GM18505 (cell line): ENCODE measurements around the gene HTRA2.

Experiments
- ATAC-seq: cut with Tn5 transposase; IDR thresholded peaks from one replicate; pipeline ENCODE4 v1.9.1; 2021; ENCODE audit not compliant: unreplicated experiment
- POLR2A ChIP-seq: IDR thresholded peaks from 4 replicates; pipeline ENCODE4 v1.6.1; 2011; ENCODE audit warnings: borderline replicate concordance; ENCODE audit not compliant: insufficient read depth, insufficient read length; ENCODE audit errors: extremely low read depth

The HTRA2 gene

DNA sequence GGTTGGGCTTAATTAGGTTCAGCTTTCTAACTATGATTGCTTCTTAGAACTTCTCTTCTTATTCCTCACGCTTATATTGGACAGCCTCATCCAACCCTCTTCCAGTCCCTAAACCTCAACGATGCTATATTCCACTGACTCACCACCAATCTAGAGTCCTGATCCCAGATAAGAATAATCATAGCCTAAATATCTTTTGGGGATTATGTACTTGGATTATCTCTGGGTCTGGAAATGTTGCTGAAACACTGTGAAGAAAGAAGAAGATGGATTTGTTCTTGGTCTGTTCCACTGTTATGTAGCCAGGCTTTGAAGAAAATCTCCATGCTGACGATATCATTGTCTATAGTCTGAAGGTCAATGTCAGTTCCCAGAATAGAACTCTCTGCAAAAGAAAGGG lies 51.7 kb downstream of the HTRA2 start:
- ATAC-seq: no peak
- TF ChIP-seq POLR2A: no peak

DNA sequence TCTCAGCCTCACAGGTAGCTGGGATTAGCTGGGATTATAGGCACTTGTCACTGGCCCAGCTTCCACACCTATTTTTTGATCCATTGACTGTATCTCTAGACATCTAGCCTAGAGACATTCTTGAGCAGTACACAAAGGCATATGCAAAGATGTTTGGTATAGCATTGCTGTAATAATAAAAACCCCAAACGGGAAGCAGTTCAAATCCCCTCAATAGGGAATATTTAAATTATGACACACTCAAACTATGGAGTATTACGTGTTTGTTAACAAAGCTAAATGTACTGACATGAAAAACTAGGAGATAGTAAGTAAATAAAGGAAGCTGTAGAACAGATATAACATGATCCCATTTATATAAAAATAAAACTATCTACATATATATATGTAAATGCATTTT lies 52.5 kb downstream of the HTRA2 start:
- no peak for TF ChIP-seq POLR2A
- no peak for ATAC-seq
